Neural progenitor cell (in vitro differentiated cells): ENCODE data around the gene MEX3D. TPM values are rescaled to one million over a fixed set of nuclear protein-coding genes. Genes with fewer than 3 reads are reported as not detected.

Experiments used
- DNase-seq: peaks from one replicate; pipeline ENCODE4 v3.0.0-alpha.2; 2016; ENCODE audit warnings: low spot score
- H2AFZ ChIP-seq: fragments of 200-600 bp; sonication (generic); replicated peaks from 2 replicates; pipeline ENCODE4 v1.6.1; 2016; ENCODE audit warnings: antibody characterized with exemption
- H3F3A ChIP-seq: fragments of 200-600 bp; sonication (generic); 2 replicates; pipeline ENCODE4 v1.6.1; 2016; ENCODE audit warnings: antibody characterized with exemption, low read depth
- H3K27ac ChIP-seq: fragments of 200-600 bp; sonication (generic); 2 replicates; pipeline ENCODE4 v1.5.1; 2016; ENCODE audit warnings: mild to moderate bottlenecking
- H3K27me3 ChIP-seq: fragments of 200-600 bp; sonication (generic); 2 replicates; pipeline ENCODE4 v1.6.1; 2016; ENCODE audit warnings: mild to moderate bottlenecking, moderate library complexity
- H3K36me3 ChIP-seq: fragments of 200-600 bp; sonication (generic); 2 replicates; pipeline ENCODE4 v1.5.1; 2016
- H3K4me1 ChIP-seq: fragments of 200-600 bp; sonication (generic); 2 replicates; pipeline ENCODE4 v1.6.1; 2016; ENCODE audit warnings: mixed run types
- H3K4me2 ChIP-seq: fragments of 200-600 bp; sonication (generic); 2 replicates; pipeline ENCODE4 v1.6.1; 2016
- H3K4me3 ChIP-seq: fragments of 200-600 bp; sonication (generic); 2 replicates; pipeline ENCODE4 v1.5.1; 2016
- H3K79me2 ChIP-seq: fragments of 200-600 bp; sonication (generic); 2 replicates; pipeline ENCODE4 v1.6.1; 2016; ENCODE audit warnings: low read depth
- H3K9ac ChIP-seq: fragments of 200-600 bp; sonication (generic); 2 replicates; pipeline ENCODE4 v1.6.1; 2016
- H3K9me3 ChIP-seq: fragments of 200-600 bp; sonication (generic); 2 replicates; pipeline ENCODE4 v1.5.1; 2016; ENCODE audit warnings: low read depth
- H4K20me1 ChIP-seq: fragments of 200-600 bp; sonication (generic); 2 replicates; pipeline ENCODE4 v1.6.1; 2016; ENCODE audit warnings: low read depth
- H3K27ac Mint-ChIP-seq: 3 replicates; pipeline ENCODE4 v1.8.0; 2021; ENCODE audit warnings: mixed read lengths
- H3K27me3 Mint-ChIP-seq: 2 replicates; pipeline ENCODE4 v1.8.0; 2022; ENCODE audit warnings: low read depth, mild to moderate bottlenecking, inconsistent platforms, moderate library complexity, mixed read lengths; ENCODE audit not compliant: insufficient read depth
- H3K36me3 Mint-ChIP-seq: 3 replicates; pipeline ENCODE4 v1.8.0; 2021; ENCODE audit warnings: mixed read lengths
- H3K4me1 Mint-ChIP-seq: 3 replicates; pipeline ENCODE4 v1.8.0; 2021; ENCODE audit warnings: mixed read lengths
- H3K4me3 Mint-ChIP-seq: 3 replicates; pipeline ENCODE4 v1.8.0; 2021; ENCODE audit warnings: mild to moderate bottlenecking, moderate library complexity, mixed read lengths
- H3K9me3 Mint-ChIP-seq: 3 replicates; pipeline ENCODE4 v1.8.0; 2020; ENCODE audit warnings: mixed read lengths
- EZH2 ChIP-seq: fragments of 200-600 bp; sonication (generic); IDR thresholded peaks from 2 replicates; pipeline ENCODE4 v1.6.1; 2017; ENCODE audit warnings: antibody characterized with exemption, mild to moderate bottlenecking, moderate library complexity
- EZH2phosphoT487 ChIP-seq: fragments of 200-600 bp; sonication (generic); IDR thresholded peaks from 2 replicates; pipeline ENCODE4 v1.6.1; 2017; ENCODE audit warnings: antibody characterized with exemption
- total RNA-seq: library from RNA; depleted of rRNA; stranded (reverse); fragments of >200 nt; gene quantifications from 2 replicates; pipeline ENCODE4 v1.2.3, GENCODE V29; 2015; ENCODE audit warnings: low replicate concordance
- TF ChIP-seq, protein P1 (sequence below): fragments of 200-600 bp; sonication (generic); IDR thresholded peaks from 2 replicates; pipeline ENCODE4 v1.5.1; 2017; ENCODE audit warnings: antibody characterized with exemption, mild to moderate bottlenecking

MEX3D gene
- total RNA-seq, 1 donor from 2014 or later: 15.9 TPM

GRCh38 chr19:1556390-1557070, 11.6 kb downstream of the MEX3D start:
- H3K27ac Mint-ChIP-seq: no peak overlapping the region
- H3K27me3 Mint-ChIP-seq: peaks cover 5% of the 10 kb centered on the region
- Histone ChIP-seq H3K27me3 (no peaks in the 10 kb centered on the region), H2AFZ (no peak overlapping the region), H3K4me3 (no peak overlapping the region), H3K9ac (no peak overlapping the region), H3F3A (peaks cover 16% of the 10 kb centered on the region), H3K9me3 (no peaks in the 10 kb centered on the region), H3K79me2 (peaks cover 48% of the 10 kb centered on the region), H3K4me1 (no peaks in the 10 kb centered on the region), H4K20me1 (peaks cover 66% of the 10 kb centered on the region), H3K27ac (no peak overlapping the region), H3K36me3 (no peaks in the 10 kb centered on the region), H3K4me2 (no peak overlapping the region)
- peaks cover 6% of the 10 kb centered on the region for H3K36me3 Mint-ChIP-seq
- peaks cover 14% of the 10 kb centered on the region for H3K4me1 Mint-ChIP-seq
- no peak overlapping the region for H3K4me3 Mint-ChIP-seq
- no peaks in the 10 kb centered on the region for H3K9me3 Mint-ChIP-seq
- TF ChIP-seq, protein P1, sequence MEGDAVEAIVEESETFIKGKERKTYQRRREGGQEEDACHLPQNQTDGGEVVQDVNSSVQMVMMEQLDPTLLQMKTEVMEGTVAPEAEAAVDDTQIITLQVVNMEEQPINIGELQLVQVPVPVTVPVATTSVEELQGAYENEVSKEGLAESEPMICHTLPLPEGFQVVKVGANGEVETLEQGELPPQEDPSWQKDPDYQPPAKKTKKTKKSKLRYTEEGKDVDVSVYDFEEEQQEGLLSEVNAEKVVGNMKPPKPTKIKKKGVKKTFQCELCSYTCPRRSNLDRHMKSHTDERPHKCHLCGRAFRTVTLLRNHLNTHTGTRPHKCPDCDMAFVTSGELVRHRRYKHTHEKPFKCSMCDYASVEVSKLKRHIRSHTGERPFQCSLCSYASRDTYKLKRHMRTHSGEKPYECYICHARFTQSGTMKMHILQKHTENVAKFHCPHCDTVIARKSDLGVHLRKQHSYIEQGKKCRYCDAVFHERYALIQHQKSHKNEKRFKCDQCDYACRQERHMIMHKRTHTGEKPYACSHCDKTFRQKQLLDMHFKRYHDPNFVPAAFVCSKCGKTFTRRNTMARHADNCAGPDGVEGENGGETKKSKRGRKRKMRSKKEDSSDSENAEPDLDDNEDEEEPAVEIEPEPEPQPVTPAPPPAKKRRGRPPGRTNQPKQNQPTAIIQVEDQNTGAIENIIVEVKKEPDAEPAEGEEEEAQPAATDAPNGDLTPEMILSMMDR: no peak
- TF ChIP-seq EZH2phosphoT487: no peak
- TF ChIP-seq EZH2: no peak
- no peak for DNase-seq

DNA sequence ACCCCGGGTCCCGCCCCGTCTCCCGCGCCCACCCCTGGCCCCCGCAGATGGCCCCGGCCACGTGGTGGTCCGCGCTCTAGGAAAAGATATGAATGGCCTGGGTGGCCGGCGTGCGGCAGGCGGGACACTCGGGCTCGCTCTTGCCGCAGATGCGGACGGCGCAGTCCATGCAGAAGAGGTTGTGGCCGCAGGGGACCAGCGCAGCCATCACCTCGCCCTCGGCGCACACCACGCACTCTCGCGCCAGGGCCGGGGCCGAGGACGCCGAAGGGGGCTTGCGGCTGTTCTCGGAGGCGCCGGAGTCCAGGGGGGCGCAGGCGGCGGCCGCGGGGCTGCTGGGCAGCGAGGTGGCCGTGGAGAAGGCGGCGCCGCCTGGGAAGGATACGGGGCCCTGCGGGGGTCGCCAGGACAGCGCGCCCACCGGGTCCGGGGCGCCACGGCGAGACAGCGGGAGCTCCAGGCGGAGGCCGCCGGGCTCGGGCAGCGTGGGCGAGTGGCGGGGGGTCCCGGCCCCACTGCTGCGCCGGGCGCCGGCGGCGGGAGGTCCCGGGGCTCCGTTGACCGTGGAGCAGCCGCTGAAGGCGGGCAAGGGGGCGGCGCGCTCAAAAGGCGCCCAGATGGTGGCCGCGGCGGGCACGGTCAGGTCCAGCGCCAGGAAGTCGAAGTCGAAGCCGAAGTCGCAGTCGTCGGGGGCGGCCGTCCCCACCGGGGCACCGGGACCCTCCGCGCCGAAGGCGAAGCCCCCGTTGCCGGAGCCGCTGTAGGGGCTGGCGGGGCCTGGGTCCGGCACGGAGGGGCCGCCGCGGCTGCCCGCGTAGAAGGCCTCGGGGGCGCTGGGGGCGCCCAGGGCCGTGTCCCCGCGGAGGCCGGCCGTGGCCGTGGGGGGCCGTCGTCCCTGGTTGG, 12.4 kb downstream of the MEX3D start:
- no peak for TF ChIP-seq EZH2
- TF ChIP-seq EZH2phosphoT487: no peak
- TF ChIP-seq, protein P1: no peak
- Mint-ChIP-seq H3K27ac (no peak overlapping the region), H3K27me3 (peaks cover 7% of the 10 kb centered on the region), H3K4me1 (peaks cover 14% of the 10 kb centered on the region), H3K4me3 (no peak overlapping the region), H3K36me3 (peaks cover 6% of the 10 kb centered on the region), H3K9me3 (no peaks in the 10 kb centered on the region)
- Histone ChIP-seq H3K79me2 (peaks cover 40% of the 10 kb centered on the region), H3F3A (peaks cover 13% of the 10 kb centered on the region), H3K27ac (no peak overlapping the region), H2AFZ (no peak overlapping the region), H3K4me3 (no peak overlapping the region), H3K9me3 (no peaks in the 10 kb centered on the region), H3K9ac (no peak overlapping the region), H3K4me2 (no peak overlapping the region), H3K4me1 (no peaks in the 10 kb centered on the region), H3K27me3 (no peaks in the 10 kb centered on the region), H4K20me1 (peaks cover 58% of the 10 kb centered on the region), H3K36me3 (no peaks in the 10 kb centered on the region)
- no peak for DNase-seq

GRCh38 chr19:1554968-1555367, 13.2 kb downstream of the MEX3D start:
- TF ChIP-seq EZH2 (no peak), EZH2phosphoT487 (no peak)
- TF ChIP-seq, protein P1: no peak
- Mint-ChIP-seq H3K4me1 (peaks cover 14% of the 10 kb centered on the region), H3K36me3 (peaks cover 6% of the 10 kb centered on the region), H3K4me3 (no peak overlapping the region), H3K9me3 (no peaks in the 10 kb centered on the region), H3K27me3 (peaks cover 7% of the 10 kb centered on the region), H3K27ac (no peak overlapping the region)
- peaks cover 32% of the 10 kb centered on the region for H3K79me2 ChIP-seq
- H3K9me3 ChIP-seq: no peaks in the 10 kb centered on the region
- no peak overlapping the region for H2AFZ ChIP-seq
- peaks cover 50% of the 10 kb centered on the region for H4K20me1 ChIP-seq
- H3K9ac ChIP-seq: no peak overlapping the region
- H3K4me2 ChIP-seq: no peak overlapping the region
- H3K27me3 ChIP-seq: no peaks in the 10 kb centered on the region
- peaks cover 11% of the 10 kb centered on the region for H3F3A ChIP-seq
- no peaks in the 10 kb centered on the region for H3K4me1 ChIP-seq
- H3K36me3 ChIP-seq: no peaks in the 10 kb centered on the region
- H3K4me3 ChIP-seq: no peak overlapping the region
- no peak for DNase-seq
- H3K27ac ChIP-seq: no peak overlapping the region
